GM04504 (cell line): ENCODE measurements around the gene SIRPG.

Experiments used
- DNase-seq: peaks from one replicate; pipeline ENCODE4 v3.0.0-alpha.2; 2012; ENCODE audit warnings: low read depth

SIRPG gene

DNA sequence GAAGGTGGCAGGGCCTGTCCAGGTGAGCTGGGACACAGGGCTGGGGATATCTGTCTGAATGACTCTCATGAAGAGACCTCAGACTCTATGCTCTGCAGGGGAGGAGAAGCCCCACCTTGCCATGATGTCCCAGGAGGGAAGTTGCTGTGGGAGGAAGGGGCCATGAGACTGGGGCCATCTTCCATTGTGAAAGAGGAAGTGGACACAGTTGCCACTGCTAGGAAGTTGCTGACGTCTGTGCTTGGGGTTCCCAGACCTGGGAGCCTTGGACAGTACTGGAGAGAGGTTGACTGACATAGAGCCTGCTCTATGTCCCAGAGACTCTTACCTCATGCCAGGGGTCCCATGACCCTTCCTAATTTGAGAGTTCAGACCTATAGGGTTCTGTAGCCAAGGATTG, 62.2 kb downstream of the SIRPG start:
- no peak for DNase-seq

DNA sequence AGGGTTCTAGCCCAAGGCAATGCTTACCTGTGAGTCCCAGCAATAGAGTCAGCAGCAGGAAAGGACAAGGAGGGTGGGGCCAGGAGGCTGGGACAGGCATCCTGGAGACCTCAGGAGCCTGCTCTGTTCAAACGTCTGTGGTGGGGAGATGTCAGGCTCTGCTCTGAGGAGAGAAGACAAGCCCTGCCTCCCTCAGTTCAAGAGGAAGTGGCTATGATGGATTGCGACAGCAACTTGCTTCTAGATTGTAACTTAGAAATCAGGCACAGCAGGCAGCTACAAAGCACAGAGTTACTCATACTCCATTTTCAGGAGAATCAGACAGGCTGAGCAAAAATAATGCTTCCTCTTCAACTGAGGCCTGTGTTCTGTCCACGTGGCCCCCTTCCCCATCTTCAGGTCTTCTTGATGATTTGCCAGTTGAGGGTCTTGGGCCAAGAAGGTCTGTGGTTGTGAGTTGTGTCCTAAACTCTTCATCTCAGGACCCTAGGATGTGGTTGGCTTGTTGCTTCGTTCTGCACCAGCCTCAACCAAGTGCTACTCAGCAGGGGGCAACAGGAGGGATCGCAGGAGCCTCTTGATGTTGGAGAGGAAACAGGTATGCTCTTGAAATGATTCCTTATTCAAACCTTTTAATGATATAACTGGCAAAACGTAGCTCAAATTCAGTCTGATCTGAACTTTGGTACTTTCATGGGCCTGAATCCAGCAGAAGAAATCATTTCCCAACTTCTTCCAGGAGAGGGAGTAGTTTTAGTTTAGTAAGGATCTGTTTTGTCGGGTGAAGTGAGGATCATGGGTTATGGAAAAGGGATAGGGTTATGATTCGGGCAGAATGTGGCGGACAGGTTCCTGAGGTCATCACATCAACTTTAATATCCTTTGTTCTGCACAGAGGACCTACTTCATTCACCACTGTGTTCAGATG, 68.8 kb downstream of the SIRPG start:
- DNase-seq = no peak

DNA sequence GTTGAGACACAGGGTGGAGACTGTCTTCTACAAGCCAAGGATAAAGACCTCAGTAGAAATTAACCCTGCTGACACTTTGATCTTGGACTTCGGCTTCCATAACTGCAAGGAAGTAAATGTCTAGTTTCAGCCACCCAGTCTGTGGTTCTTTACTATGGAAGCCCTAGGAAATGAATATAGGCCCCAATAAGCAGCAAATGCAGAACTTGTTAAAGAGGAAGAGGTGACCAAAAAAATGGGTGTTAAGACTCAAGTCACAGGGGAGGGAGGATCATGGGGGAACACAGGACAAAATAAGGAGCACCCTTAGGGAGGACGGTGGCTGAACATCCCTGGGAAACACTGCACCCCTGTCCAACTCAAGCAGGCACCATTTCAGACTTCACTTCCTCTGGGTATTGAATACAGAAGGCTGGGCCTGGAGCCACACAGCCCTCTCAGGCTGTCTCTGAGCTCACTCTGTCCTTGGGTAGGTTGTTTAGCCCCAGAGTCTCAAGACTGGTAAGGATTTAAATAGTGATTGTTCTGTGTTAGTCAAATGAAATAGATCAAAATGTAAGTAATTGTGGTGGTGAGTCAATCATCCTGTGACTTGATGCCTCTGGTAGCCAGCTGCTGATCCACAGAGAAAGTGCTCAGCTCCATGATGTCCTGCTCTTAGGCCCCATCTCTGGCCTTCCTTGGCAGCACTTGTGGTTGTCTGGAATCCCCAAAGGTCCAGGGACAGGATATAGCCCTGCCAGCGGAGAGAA, 69.6 kb downstream of the SIRPG start:
- no peak for DNase-seq

DNA sequence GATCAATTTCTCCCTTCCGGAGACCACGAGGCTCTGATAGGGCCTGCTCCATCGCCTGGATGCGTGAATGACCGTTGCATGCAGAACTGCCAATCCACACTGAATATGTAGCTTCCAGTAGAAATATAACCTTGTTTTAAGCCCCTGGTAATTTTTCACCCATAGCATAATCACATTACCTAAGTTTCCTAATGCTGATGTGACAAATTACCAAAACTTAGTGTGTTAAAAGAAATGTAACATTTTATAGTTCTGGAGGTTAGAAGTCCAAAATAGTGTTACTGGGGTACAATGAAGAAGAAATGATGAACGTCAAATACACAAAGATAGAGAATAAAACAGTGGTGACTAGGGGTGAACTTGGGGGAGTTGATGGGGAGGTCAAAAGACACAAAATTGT, 78.1 kb downstream of the SIRPG start:
- no peak for DNase-seq
